ENCODE results near the gene UGT1A8.

The UGT1A8 gene

DNA sequence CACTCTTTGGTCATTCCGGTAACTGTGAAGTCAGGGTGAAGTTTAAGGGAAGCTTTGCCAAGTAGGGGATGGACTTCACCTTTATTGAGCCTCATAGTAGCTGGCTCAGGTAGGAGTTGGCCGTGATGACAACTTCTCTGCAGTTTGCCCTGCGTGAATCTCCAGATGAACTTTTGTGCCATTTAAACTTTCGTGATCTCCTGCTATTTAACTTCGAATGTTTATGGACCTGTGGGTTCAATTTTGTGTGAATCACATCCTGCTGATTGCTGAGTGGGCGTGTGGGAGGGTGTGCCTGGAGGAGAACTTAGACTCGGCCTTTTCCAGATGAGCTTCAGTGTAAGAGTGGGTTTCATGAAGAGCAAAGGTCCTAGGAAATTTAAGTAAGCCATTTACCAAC, 146.8 kb downstream of the UGT1A8 start:
- DNase-seq (ENCODE audit: low read depth in 3 of 3) = no peak

DNA sequence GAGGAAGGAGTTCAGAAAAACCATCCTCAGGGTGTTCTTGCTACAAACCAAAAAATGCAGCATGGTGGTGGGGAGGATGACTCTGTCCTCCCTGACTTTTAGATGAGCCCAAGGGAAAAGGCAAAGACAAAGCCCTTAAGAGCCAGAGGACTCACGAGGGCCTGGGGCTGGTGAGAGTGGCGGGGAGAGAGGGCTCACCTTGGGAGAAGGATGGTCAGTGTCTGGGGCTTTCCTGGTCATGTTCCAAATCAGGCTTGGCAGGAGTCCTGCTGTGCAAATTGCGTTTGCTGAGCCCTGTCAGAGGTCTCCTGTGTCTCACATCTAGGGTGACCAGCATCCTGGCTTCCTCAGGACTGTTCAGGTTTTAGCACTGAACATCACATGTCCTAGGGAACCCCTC, 147.3 kb downstream of the UGT1A8 start:
- no peak for DNase-seq (ENCODE audit: low read depth in 3 of 3)

DNA sequence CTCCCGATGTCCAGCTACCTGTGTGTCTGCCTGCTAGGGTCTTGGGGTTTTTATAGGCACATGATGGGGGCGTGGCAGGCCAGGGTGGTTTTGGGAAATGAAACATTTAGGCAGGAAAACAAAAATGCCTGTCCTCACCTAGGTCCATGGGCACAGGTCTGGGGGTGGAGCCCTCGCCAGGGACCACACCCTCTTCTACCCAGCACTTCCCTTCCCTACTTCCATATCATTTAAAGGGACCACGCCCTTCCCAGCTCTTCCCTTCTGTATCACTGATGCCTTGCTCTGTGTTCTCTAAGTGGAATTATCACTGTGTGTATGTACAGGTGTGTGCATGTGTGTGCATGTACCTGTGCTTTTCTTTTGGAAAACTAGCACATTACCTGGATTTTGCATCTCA, 149.0 kb downstream of the UGT1A8 start:
- no peak for DNase-seq (ENCODE audit: low read depth in 3 of 3)

DNA sequence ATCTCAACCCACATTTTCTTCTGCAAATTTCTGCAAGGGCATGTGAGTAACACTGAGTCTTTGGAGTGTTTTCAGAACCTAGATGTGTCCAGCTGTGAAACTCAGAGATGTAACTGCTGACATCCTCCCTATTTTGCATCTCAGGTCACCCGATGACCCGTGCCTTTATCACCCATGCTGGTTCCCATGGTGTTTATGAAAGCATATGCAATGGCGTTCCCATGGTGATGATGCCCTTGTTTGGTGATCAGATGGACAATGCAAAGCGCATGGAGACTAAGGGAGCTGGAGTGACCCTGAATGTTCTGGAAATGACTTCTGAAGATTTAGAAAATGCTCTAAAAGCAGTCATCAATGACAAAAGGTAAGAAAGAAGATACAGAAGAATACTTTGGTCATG, 150.6 kb downstream of the UGT1A8 start:
- DNase-seq (ENCODE audit: low read depth in 3 of 3) = no peak

DNA sequence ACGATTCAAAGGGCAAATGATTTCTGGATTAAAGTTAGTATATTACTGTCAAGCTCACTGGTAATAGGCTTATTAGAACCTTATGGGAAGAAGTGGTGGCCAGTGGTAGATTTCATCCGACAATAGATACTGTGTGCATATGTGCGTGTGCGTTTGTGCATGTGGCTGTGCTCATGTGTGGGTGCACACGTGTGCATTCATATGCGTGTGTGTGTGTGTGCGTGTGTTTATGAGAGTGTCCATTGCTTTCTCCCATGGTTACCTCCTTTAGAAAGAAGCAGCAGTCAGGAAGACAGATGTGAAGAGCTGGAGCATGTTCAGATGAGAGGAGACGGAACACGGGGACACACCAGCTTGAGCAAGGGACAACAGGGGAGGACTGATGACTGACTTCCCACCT, 151.8 kb downstream of the UGT1A8 start:
- DNase-seq (ENCODE audit: low read depth in 3 of 3) = no peak

DNA sequence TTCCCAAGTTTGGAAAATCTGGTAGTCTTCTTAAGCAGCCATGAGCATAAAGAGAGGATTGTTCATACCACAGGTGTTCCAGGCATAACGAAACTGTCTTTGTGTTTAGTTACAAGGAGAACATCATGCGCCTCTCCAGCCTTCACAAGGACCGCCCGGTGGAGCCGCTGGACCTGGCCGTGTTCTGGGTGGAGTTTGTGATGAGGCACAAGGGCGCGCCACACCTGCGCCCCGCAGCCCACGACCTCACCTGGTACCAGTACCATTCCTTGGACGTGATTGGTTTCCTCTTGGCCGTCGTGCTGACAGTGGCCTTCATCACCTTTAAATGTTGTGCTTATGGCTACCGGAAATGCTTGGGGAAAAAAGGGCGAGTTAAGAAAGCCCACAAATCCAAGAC, 154.7 kb downstream of the UGT1A8 start:
- no peak for DNase-seq (ENCODE audit: low read depth in 3 of 3)

DNA sequence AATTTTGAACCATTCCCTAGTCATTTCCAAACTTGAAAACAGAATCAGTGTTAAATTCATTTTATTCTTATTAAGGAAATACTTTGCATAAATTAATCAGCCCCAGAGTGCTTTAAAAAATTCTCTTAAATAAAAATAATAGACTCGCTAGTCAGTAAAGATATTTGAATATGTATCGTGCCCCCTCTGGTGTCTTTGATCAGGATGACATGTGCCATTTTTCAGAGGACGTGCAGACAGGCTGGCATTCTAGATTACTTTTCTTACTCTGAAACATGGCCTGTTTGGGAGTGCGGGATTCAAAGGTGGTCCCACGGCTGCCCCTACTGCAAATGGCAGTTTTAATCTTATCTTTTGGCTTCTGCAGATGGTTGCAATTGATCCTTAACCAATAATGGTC, 155.2 kb downstream of the UGT1A8 start:
- DNase-seq (ENCODE audit: low read depth in 3 of 3) = no peak

DNA sequence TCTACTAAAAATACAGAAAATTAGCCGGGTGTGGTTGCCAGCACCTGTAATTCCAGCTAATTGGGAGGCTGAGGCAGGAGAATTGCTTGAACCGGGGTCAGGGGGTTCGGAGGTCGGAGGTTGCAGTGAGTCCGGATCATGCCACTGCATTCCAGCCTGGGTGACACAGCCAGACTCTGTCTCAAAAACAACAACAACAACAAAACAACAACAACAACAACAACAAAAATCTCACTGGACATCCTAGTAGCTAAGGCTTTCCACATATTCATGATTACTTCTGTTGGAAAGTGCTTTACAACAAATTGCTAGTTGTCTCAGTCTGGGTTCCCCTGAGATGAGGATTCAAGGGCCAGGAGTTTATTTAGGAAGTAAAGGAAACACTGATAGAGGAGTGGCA, 156.4 kb downstream of the UGT1A8 start:
- no peak for DNase-seq (ENCODE audit: low read depth in 3 of 3)

DNA sequence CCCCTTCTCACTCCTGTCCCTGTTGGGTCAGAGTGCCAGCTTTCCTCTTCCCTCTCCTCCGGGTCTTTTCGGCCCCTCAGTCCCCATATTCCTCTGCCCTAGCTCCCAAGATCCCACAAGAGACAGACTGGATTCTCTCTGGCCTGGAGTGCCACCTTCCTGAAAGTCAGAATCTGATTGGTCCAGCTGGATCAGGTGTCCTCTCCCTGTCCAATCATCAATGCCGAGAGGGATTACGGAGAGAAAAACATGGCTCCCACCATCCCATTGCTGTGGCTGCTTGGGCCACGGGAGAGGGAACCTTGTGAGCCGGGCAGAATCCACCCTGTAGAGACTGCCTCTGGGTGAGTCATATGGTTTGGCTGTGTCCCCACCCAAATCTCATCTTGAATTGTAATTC, 158.0 kb downstream of the UGT1A8 start:
- no peak for DNase-seq (ENCODE audit: low read depth in 3 of 3)

DNA sequence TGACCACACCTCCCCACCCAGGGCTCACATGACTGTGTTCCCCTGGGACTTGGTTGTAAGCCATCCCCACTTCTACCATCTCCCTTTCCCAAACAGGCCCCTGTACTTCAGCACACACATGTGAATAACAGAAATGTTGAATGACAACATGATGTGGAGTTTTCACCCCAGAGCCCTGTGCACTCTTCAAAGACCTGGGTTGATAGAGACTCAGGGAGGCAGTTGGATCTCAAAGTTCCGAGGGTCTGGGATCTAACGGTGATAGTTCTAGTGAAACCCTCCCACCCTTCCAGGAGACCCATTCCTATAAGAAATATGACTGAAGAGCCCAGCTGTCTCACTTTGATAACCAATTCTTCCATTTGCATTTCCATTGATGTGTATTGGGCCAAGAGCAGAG, 160.6 kb downstream of the UGT1A8 start, which contains the start of gene MROH2A:
TSS of gene MROH2A (plus strand) at position 301 of the 400 bp plus-strand sequence. CDS start 1,029 bp downstream, outside the sequence.
- DNase-seq (ENCODE audit: low read depth in 3 of 3) = no peak

DNA sequence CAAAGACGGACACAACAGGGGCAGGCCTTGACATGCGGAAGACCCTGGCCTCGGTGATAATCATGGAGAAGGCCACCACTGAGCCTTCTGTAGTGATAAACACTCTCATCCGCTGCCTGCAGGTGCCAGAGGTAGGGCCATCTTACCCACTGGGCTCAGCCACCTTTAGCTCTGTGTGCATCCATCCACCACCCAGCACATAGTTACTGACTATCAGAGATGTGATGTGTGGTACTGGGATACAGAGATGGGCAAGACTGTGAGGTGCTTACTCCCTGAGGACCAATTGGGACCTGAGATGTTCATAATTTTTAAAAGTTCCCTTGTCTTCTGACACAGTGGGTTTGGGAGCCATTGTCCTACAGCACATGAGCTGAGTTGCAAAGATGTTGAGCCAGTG, 162.3 kb downstream of the UGT1A8 start:
- DNase-seq (ENCODE audit: low read depth in 3 of 3) = no peak

DNA sequence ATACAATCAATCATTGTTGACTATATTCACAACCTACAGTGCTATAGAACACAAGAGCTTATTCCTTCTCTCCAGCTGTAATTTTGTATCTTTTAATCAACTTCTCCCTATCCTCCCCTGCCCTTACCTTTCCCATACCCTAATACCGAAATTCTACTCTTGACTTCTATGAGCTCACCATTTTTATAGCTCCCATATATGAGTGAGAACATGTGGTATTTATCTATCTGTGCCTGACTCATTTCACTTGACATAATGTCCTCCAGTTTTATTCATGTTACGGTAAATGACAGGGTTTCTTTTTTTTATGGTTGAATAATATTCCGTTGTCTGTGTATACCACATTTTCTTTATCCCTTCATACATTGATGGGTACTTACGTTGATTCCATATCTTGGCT, 163.3 kb downstream of the UGT1A8 start:
- no peak for DNase-seq (ENCODE audit: low read depth in 3 of 3)

DNA sequence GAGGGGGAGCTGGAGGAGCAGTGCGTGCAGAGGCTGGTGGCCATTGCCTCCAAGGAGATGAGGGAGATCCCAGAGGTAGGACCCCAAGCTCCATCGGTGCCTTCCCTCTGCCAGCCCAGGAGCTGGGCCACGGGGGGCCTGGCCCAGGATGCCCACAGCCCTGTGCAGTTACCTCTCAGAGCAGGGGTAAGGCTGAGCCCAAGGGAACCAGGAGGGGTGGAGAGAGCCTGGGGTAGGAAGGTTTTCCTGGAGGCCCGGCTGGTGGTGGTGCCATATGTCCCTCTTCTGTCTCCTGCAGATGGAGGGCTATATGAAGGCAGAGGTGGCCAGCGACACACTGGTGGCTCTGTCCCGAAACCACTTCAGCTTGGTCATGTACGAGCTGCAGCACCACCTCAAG, 172.1 kb downstream of the UGT1A8 start:
- DNase-seq (ENCODE audit: low read depth in 3 of 3) = no peak

DNA sequence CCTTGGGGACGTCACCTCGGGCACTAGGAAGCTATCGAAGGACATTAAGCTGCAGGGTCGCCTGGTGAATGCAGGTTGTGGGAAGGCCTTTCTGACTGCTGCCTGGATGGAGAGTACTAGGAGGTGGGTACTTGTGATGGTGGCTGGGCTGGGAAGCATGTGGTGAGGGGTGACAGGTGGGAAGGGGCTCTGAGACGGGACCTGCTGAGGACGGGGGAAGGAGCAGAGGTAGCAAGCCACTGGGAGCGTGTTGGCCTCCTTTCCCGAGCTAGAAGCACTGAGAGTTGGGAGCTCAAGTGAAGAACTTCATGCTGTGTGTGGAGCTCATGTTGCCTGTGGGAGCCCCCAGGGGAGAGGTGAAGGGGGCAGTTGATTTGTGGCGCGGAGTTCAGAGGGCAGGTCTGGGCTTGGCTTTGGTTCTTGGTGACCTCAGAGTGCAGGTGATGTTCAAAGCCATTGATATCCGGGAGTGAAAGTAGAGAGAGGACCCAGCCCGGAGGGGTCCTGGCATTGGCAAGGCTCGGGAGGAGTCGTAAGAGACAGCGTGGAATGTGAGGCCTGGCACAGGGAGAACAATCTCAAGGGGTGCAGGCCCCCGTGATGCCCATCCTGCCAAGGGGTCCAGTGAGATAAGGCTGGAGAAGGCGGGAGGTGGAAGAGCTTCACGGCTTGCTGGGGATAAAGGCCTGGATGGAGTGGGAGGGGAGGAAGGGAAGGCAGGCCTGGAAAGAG, 173.9 kb downstream of the UGT1A8 start:
- DNase-seq (ENCODE audit: low read depth in 3 of 3) = no peak

DNA sequence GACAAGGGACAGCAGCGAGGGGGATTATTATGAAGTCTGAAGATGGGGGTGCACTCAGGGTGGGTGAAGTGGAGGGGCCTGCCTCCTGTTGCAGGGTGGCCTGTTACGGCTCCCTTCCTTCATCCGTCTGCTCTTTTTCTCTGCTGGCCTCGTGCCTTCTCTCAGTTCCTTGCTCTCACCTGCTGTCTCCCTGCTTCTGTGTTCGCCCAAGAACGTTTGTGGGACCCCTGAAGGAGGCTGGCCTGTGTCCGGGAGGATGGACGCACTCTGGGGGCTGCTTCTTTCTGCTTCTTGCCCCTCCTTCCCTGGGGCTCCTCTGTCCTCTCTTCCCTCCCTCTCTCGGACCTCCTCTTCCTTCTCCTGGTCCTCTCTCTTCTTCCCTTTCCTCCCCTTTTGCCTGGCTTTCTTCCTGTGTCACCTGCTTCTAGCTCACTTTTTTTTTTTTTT, 174.5 kb downstream of the UGT1A8 start:
- DNase-seq (ENCODE audit: low read depth in 3 of 3) = no peak

DNA sequence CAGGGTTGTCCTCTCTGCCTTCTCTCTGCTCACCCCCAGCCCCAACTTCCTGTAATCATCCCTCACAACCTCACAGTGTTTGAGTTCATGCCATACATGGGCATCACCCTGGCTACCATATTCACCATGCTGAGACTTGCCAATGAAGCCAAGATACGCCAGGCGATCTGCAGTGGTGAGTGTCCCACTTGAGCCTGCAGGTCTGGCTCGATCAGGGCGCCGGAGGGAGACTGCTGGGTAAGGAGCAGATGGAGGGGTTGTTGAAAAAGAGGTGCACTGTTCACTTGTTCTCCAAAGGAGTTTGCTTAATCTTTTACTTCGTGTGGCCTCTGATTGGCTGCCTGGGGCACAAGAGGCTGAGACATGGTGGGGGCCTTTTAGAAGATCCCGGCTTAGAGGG, 175.3 kb downstream of the UGT1A8 start:
- DNase-seq (ENCODE audit: low read depth in 3 of 3) = no peak

DNA sequence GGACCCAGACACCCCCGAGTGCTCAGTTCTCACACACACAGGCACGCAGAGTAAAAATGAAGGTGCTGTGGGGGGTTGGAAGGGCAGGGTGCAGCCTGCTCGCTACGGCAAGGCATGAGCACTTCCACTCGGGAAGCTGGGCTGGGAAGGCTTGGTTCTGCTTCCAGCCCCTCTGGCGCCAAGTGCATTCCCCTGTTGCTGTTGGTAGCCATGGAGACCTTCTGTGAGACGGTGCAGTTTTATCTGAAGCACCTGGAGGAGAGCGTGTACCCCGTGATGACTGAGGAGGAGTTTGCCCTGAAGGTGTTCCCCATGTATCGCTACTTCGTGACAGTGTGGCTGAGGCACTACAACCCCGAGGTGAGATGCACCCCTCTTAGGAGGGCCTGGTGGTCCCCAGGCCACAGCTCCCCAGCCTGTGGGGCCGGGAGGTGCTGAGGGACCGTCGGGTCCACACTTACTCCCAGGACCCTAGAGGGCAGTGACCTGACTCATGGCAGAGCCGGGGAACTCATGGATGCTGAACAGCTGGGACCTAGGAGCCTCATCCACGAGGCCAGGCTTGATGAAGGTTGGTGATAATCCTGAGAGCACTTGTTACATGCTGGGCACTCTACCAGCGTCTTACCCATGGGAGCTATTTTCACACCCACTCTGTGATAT, 176.2 kb downstream of the UGT1A8 start:
- DNase-seq (ENCODE audit: low read depth in 3 of 3) = no peak

DNA sequence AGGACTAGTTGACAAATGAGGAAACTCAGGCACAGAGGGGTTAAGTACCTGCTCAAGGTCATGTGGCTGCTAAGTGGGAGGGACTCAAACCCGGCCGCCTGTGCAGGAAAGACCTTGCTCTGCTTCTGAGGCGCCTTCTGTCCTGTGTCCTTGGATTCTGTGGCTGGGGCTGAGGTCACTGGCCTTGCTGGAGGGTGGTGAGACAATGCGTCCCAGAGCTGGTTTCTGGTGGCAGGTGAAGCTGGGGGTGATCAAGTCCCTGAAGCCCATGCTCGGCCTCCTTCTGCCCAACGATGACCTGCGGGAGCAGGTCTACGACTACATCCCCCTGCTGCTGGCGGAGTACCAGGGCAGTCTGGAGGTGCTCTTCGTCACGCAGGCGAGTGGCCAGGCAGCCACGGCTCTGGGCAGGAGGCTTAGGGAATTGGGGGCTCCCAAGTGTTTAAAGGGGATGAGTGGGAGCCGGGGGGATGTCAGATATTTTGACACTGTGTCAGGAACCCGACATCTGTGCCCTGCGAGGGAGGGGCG, 176.8 kb downstream of the UGT1A8 start:
- no peak for DNase-seq (ENCODE audit: low read depth in 3 of 3)

DNA sequence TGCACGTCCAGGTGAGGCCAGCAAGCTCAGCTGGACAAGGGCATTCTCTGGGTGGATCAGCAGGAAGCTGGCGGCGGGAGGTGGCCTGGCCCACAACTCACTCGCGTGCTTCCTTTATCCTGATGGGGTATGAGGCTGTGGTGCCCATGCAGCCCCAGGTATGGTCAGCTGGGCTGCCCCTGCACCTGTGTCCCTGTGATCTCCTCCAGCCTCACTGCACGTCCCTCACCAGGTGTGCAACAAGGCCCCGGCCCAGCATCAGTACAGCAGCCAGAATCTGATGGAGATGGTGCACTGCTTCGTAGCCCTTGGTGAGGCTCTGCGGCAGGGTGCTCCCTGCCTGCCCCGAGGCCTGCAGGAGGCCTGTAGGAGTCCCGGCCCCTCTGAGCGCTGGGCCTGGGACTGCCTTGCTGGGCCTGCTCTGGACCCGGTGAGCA, 178.3 kb downstream of the UGT1A8 start:
- DNase-seq (ENCODE audit: low read depth in 3 of 3) = no peak

DNA sequence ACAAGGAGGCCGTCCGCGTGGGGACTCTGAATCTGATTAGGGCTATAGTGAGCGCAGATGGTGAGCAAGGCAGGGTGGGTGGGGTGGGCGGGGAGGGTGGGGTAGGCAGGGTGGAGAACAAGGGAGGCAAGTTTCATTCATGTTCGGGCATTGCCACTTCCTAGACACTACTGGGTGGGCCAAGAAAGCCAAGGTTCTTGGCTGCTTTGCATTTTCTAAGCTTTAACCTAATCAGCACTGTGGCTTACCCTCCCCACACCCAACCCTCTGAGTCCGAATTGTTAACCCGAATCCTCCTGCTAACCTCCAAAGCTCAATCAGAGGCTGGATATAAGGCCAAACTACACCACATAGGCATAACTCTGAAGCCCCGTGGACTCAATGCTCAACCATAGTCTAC, 178.8 kb downstream of the UGT1A8 start:
- DNase-seq (ENCODE audit: low read depth in 3 of 3) = no peak

DNA sequence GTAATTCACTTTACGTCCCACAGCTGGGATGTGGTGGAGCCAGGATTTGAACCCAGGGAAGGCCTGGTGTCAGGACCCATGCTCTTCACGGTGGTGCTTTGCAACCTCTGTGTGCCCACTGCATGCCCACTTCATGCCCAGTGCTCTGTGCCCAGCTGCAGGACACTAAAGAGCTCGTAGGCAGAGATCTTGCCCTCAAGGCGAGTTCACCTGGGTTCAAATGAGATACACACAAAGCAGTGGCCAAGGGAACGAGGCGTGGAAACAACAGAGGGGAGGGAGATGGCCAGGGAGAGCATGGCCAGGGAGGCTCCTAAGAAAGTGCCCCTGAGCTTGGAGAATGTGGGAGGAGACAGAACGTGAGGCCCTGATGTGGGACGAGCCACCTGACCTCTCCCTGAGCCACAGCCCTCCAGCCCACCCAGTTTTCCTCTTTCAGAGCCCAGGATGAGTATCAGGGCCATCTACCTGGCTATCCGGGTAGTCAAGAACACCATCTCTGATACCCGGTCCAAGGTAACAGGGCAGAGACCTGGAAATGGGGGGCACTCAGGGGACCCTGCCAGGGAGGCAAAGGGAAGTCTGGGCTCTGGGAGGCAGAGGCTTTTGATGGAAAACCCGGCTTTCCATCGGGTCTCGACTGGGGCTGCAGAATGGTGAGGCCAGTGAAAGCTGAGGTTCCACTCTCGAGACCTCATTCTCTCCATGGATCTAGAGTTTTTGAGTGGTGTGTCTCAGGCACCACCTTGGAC, 181.1 kb downstream of the UGT1A8 start:
- no peak for DNase-seq (ENCODE audit: low read depth in 3 of 3)

DNA sequence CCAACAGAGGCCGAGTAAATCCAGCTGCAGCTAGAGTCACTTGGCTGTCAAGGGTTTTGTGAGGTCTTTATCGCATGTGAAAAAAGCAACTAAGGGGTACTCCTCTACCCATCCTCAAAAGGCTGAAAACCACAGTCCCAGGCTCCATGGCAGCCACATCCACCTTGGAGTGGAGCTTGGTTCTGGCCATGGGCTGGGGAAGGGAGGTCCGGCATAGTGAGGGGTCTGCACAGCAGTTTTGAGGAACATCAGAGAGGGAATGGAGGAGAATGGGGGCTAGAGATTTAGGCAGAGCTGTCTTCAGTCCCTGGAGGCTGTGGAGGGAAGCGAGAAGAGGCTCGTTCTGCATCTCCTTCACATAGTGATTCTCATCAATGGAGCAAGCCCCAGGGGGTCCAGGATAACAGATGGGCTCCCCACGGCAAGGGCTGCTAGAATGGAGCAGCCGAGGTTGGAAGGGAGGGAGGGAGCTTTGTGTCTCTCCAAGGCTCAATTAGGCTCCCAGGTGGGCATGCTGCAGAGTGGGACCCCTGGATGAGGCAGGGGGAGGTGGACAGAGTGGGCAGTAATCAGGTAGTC, 181.7 kb downstream of the UGT1A8 start:
- DNase-seq (ENCODE audit: low read depth in 3 of 3) = no peak
